Measurements from ENCODE around the gene TCF7L1. TPM values are rescaled to one million over a fixed set of nuclear protein-coding genes. Genes with fewer than 3 reads are reported as not detected.

TCF7L1 gene
- total RNA-seq, 2 donors from 2014 or later = 3.1 to 4.0 TPM

DNA sequence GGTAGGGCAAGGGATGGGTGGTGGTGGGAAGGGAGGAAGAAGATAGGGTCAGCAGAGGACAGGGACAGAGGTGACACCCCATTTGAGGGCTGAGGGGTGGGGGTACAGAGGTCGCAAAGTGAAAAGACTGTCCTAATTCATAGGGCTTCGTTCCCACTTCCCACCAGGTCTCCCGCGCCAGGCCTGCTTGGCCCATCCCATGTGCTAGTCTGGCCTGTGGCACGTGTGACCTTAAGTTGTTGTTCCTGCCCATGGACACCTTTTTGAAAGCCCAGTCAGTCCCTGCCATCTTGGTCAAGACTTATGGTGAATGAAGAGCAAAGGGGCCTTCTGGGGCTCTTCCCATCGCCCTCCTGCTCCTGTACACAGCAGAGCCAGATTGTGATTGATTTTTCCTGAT lies 148.4 kb downstream of the TCF7L1 start:
- no peak for DNase-seq (ENCODE audit: low spot score)
- no peak overlapping the region for H3K4me3 ChIP-seq
- no peaks in the 10 kb centered on the region for H3K9me3 ChIP-seq
- peaks cover 0 to 26% of the 10 kb centered on the region in 2 donors for H3K4me1 ChIP-seq
- no peaks in the 10 kb centered on the region for H3K27me3 ChIP-seq
- TF ChIP-seq, protein P1, sequence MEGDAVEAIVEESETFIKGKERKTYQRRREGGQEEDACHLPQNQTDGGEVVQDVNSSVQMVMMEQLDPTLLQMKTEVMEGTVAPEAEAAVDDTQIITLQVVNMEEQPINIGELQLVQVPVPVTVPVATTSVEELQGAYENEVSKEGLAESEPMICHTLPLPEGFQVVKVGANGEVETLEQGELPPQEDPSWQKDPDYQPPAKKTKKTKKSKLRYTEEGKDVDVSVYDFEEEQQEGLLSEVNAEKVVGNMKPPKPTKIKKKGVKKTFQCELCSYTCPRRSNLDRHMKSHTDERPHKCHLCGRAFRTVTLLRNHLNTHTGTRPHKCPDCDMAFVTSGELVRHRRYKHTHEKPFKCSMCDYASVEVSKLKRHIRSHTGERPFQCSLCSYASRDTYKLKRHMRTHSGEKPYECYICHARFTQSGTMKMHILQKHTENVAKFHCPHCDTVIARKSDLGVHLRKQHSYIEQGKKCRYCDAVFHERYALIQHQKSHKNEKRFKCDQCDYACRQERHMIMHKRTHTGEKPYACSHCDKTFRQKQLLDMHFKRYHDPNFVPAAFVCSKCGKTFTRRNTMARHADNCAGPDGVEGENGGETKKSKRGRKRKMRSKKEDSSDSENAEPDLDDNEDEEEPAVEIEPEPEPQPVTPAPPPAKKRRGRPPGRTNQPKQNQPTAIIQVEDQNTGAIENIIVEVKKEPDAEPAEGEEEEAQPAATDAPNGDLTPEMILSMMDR (IDR thresholded peaks at IDR 0.05) = no peak
- no peak overlapping the region for H3K27ac ChIP-seq
- H3K36me3 ChIP-seq = no peaks in the 10 kb centered on the region

DNA sequence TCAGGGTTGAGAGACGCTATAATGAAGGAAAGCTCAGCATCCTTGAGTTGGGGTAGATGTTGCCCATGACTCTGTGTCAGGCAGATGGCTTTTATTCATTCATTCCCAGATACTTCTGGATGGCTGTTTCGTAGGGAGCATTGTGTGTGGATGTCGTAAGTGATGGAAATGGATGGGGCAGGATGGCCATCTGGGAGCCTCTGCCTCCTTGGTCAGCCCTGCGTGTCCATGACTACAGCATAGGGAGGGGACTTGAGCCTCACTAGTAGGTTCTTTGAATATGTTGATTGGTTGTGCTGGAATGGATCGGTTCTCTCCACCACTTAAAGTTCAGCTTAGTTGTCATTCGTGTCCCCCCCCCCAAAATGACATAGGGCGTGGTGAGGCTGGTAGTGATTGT lies 149.7 kb downstream of the TCF7L1 start:
- Histone ChIP-seq H3K4me1 (peaks cover 0 to 13% of the 10 kb centered on the region in 2 donors), H3K27ac (no peak overlapping the region), H3K9me3 (no peaks in the 10 kb centered on the region), H3K27me3 (no peaks in the 10 kb centered on the region), H3K4me3 (no peak overlapping the region), H3K36me3 (no peaks in the 10 kb centered on the region)
- DNase-seq (ENCODE audit: low spot score) = no peak
- TF ChIP-seq, protein P1 (IDR thresholded peaks at IDR 0.05) = no peak

DNA sequence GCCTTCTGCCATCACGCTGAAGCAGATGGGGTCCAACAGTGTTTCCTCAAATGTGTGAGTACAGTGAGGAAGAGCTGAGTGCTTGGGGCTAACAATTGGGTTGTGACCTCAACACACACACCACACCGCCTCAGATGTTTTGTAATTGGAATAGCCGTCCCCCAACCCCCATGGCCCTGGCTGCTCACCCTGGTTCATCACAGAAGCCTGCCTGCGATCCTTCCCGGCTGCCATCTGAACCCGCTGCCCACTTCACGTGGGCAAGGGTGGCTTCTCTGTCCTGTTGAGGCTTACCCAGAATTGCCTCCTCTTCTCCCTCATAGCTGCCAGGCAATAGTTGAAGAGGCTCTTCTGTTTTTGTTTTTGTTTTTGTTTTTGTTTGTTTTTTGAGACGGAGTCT lies 150.4 kb downstream of the TCF7L1 start:
- Histone ChIP-seq H3K4me3 (no peak overlapping the region), H3K36me3 (no peaks in the 10 kb centered on the region), H3K4me1 (peaks cover 0 to 5% of the 10 kb centered on the region in 2 donors), H3K9me3 (no peaks in the 10 kb centered on the region), H3K27me3 (no peaks in the 10 kb centered on the region), H3K27ac (no peak overlapping the region)
- TF ChIP-seq, protein P1 (IDR thresholded peaks at IDR 0.05) = no peak
- DNase-seq (ENCODE audit: low spot score) = no peak

DNA sequence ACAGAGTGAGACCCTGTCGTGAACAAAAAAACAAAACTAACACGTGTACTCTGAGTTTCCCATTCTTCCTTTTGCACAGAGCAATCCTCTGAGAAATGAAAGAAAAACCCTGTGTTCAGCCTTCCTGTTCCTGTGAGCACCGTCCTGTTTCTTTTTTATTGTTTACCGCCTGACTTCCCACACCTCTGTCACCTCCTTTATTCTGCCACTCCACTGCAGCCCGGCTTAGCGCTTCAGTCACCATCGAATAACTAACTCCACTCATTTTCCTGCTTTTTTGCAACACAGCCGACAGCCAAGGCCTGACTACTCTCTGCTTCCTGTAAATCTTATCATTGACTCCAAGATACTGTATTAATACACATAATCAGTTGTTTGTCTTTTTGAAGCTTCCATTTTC lies 153.7 kb downstream of the TCF7L1 start:
- Histone ChIP-seq H3K4me3 (no peak overlapping the region), H3K9me3 (no peaks in the 10 kb centered on the region), H3K36me3 (no peaks in the 10 kb centered on the region), H3K4me1 (no peaks in the 10 kb centered on the region), H3K27me3 (no peaks in the 10 kb centered on the region), H3K27ac (no peak overlapping the region)
- no peak for DNase-seq (ENCODE audit: low spot score)
- TF ChIP-seq, protein P1 (IDR thresholded peaks at IDR 0.05) = no peak

DNA sequence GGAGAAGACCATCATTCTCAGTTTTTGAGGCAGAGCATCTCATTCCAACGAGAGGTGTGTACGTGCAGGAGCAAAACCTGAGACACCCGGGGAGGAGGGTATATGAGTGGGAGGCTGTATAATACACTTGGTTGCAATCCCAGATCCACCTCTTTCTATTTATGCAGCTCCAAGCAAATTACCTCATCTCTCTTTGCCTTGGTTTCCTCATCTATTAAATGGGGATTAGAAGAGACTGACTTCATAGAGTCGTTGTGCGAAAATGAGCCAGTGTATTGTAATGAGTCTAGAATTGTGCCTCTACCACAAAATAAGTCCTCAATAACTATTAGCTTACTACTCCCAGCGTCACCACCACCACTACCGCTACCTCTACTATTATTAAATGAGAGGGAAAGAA lies 154.5 kb downstream of the TCF7L1 start:
- Histone ChIP-seq H3K36me3 (no peaks in the 10 kb centered on the region), H3K4me1 (no peaks in the 10 kb centered on the region), H3K27ac (no peak overlapping the region), H3K27me3 (no peaks in the 10 kb centered on the region), H3K4me3 (no peak overlapping the region), H3K9me3 (no peaks in the 10 kb centered on the region)
- DNase-seq (ENCODE audit: low spot score) = no peak
- TF ChIP-seq, protein P1 (IDR thresholded peaks at IDR 0.05) = no peak

DNA sequence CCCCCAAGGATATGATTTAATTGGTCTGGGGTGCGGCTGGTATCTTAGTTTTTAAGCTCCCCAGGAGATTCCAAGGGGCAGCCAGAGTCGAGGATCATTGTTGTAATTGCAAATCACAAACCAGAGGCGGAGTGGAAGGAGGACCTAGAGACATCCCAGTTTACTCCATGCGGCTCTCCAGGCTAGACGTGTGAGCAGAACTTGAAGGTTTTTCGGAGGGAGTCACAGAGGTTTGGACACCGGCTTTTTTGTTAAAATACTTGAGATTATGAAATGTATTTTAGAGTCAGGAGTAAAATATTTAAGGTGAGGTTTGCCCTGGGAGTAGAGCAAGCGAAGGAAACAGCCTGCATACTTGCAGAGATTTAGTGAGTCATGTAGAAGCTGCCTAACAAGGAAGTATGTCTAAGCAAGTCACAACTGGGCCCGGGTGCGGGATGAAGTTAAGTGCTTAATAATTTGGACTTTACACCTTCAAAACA lies 155.1 kb downstream of the TCF7L1 start:
- Histone ChIP-seq H3K4me3 (no peak overlapping the region), H3K9me3 (no peaks in the 10 kb centered on the region), H3K27me3 (no peaks in the 10 kb centered on the region), H3K36me3 (no peaks in the 10 kb centered on the region), H3K27ac (no peak overlapping the region), H3K4me1 (no peaks in the 10 kb centered on the region)
- no peak for DNase-seq (ENCODE audit: low spot score)
- TF ChIP-seq, protein P1 (IDR thresholded peaks at IDR 0.05) = no peak

Data from right atrium auricular region (tissue), 2 donors.